Peyer's patch (tissue), 4 donors: ENCODE measurements around the gene TTC12. TPM values are rescaled to one million over a fixed set of nuclear protein-coding genes. Genes with fewer than 3 reads are reported as not detected.

ENCODE experiments used
- DNase-seq, 3 donors: peaks; one replicate each; pipeline ENCODE4 v3.0.0-alpha.2; 2017 to 2019
- H3K27ac ChIP-seq, 4 donors: fragments of 200-600 bp; sonication (generic); one replicate each; pipeline ENCODE4 v1.5.1; 2016 to 2019
- H3K27me3 ChIP-seq, 2 donors: fragments of 200-600 bp; sonication (generic); one replicate each; pipeline ENCODE4 v1.5.1; 2019
- H3K36me3 ChIP-seq, 3 donors: fragments of 200-600 bp; sonication (generic); one replicate each; pipeline ENCODE4 v1.5.1; 2016 to 2019
- H3K4me1 ChIP-seq, 4 donors: fragments of 200-600 bp; sonication (generic); one replicate each; pipeline ENCODE4 v1.5.1; 2016 to 2019
- H3K4me3 ChIP-seq, 4 donors: fragments of 200-600 bp; sonication (generic); 1 replicate in 3 of 4; 2 replicates in 1 of 4; pipeline ENCODE4 v1.5.1; 2016 to 2019; ENCODE audit warnings: mild to moderate bottlenecking in 1 of 4
- H3K9me3 ChIP-seq, 4 donors: fragments of 200-600 bp; sonication (generic); one replicate each; pipeline ENCODE4 v1.5.1; 2016 to 2019; ENCODE audit warnings: mild to moderate bottlenecking in 1 of 4
- CTCF ChIP-seq, 6 experiments: fragments of 450-650 bp in 4 of 6; fragments of 200-600 bp in 2 of 6; sonication (generic) in 1 of 6; IDR thresholded peaks; one replicate each; pipeline ENCODE4 v1.5.1; 2017 to 2019; ENCODE audit warnings: antibody characterized with exemption in 6 of 6, mild to moderate bottlenecking in 3 of 6, moderate library complexity in 1 of 6
- POLR2A ChIP-seq, 2 donors: fragments of 450-650 bp; IDR thresholded peaks; one replicate each; pipeline ENCODE4 v1.5.1; 2017; ENCODE audit warnings: antibody characterized with exemption in 2 of 2, mild to moderate bottlenecking in 2 of 2, moderate library complexity in 2 of 2
- total RNA-seq, 4 donors: library from RNA; depleted of rRNA; stranded (reverse); fragments of >200 nt; gene quantifications; one replicate each; pipeline ENCODE4 v1.1.0, GENCODE V29; 2016

Gene TTC12
- total RNA-seq, 4 donors from 2014 or later = 6.3 to 62.7 (median 19.8) TPM

GRCh38 chr11:113369411-113369810 lies 55.0 kb downstream of the TTC12 start:
- Histone ChIP-seq H3K36me3 (peaks cover 0 to 14% (median 0%) of the 10 kb centered on the region in 3 donors), H3K27me3 (no peaks in the 10 kb centered on the region), H3K4me3 (no peak overlapping the region), H3K4me1 (no peaks in the 10 kb centered on the region), H3K9me3 (no peaks in the 10 kb centered on the region), H3K27ac (no peak overlapping the region)
- DNase-seq = no peak
- TF ChIP-seq POLR2A (IDR thresholded peaks at IDR 0.05) (no peak), CTCF (IDR thresholded peaks at IDR 0.05) (no peak)

GRCh38 chr11:113370634-113371033 lies 56.3 kb downstream of the TTC12 start:
- Histone ChIP-seq H3K4me1 (no peaks in the 10 kb centered on the region), H3K36me3 (peaks cover 0 to 2% (median 0%) of the 10 kb centered on the region in 3 donors), H3K4me3 (no peak overlapping the region), H3K27me3 (no peaks in the 10 kb centered on the region), H3K9me3 (no peaks in the 10 kb centered on the region), H3K27ac (no peak overlapping the region)
- TF ChIP-seq POLR2A (IDR thresholded peaks at IDR 0.05) (no peak), CTCF (IDR thresholded peaks at IDR 0.05) (no peak)
- no peak for DNase-seq

- Histone ChIP-seq H3K27ac (no peak overlapping the region), H3K36me3 (no peaks in the 10 kb centered on the region), H3K4me3 (no peak overlapping the region), H3K27me3 (no peaks in the 10 kb centered on the region), H3K9me3 (no peaks in the 10 kb centered on the region), H3K4me1 (no peaks in the 10 kb centered on the region)
- no peak for TF ChIP-seq CTCF (IDR thresholded peaks at IDR 0.05)
- TF ChIP-seq POLR2A (IDR thresholded peaks at IDR 0.05) = no peak
- no peak for DNase-seq
Measured at GRCh38 chr11:113372309-113372708, 57.9 kb downstream of the TTC12 start.

- Histone ChIP-seq H3K4me3 (no peak overlapping the region), H3K9me3 (no peaks in the 10 kb centered on the region), H3K27me3 (no peaks in the 10 kb centered on the region), H3K4me1 (no peaks in the 10 kb centered on the region), H3K36me3 (no peaks in the 10 kb centered on the region), H3K27ac (no peak overlapping the region)
- TF ChIP-seq CTCF (IDR thresholded peaks at IDR 0.05) (no peak), POLR2A (IDR thresholded peaks at IDR 0.05) (no peak)
- no peak for DNase-seq
Measured at GRCh38 chr11:113373306-113373705, 58.9 kb downstream of the TTC12 start.

GRCh38 chr11:113373981-113374560 lies 59.7 kb downstream of the TTC12 start:
- TF ChIP-seq POLR2A (IDR thresholded peaks at IDR 0.05) (no peak), CTCF (IDR thresholded peaks at IDR 0.05) (no peak)
- Histone ChIP-seq H3K4me3 (no peak overlapping the region), H3K36me3 (no peaks in the 10 kb centered on the region), H3K9me3 (no peaks in the 10 kb centered on the region), H3K27me3 (no peaks in the 10 kb centered on the region), H3K4me1 (no peaks in the 10 kb centered on the region), H3K27ac (no peak overlapping the region)
- no peak for DNase-seq

GRCh38 chr11:113375402-113375801 lies 61.0 kb downstream of the TTC12 start:
- no peak overlapping the region for H3K27ac ChIP-seq
- no peaks in the 10 kb centered on the region for H3K4me1 ChIP-seq
- no peaks in the 10 kb centered on the region for H3K36me3 ChIP-seq
- H3K9me3 ChIP-seq = no peaks in the 10 kb centered on the region
- no peak for DNase-seq
- no peaks in the 10 kb centered on the region for H3K27me3 ChIP-seq
- TF ChIP-seq CTCF (IDR thresholded peaks at IDR 0.05) (no peak), POLR2A (IDR thresholded peaks at IDR 0.05) (no peak)
- no peak overlapping the region for H3K4me3 ChIP-seq
